ENCODE data around the gene TPCN1. TPM values are rescaled to one million over a fixed set of nuclear protein-coding genes. Genes with fewer than 3 reads are reported as not detected.
A peak's percentile ranks its signal among the peaks of the same experiment; 100 is the strongest.

TPCN1 gene
- total and polyA plus RNA-seq, 2 of the 13 experiments (the other 11 are each of a cell fraction or from before 2014, with no cell fraction given) = 8.0 to 26.8 TPM

- TF ChIP-seq ZNF598 (CRISPR knock-in tag; IDR thresholded peaks at IDR 0.05; ENCODE audit: borderline replicate concordance) (peak; percentile 81), MED13 (CRISPR knock-in tag; IDR thresholded peaks at IDR 0.05) (peak; percentile 78; the same call in 1 of the 2 replicates), ZNF329 (CRISPR knock-in tag; IDR thresholded peaks at IDR 0.05; ENCODE audit: low read depth) (peak; percentile 78), SMAD9 (CRISPR knock-in tag; IDR thresholded peaks at IDR 0.05) (no peak), ZNF160 (CRISPR knock-in tag; IDR thresholded peaks at IDR 0.05) (peak; percentile 29; the same call in 1 of the 2 replicates), ZNF781 (CRISPR knock-in tag; IDR thresholded peaks at IDR 0.05; ENCODE audit: borderline replicate concordance, not compliant biosample characterization) (peak; percentile 95), MYC (CRISPR knock-in tag; IDR thresholded peaks at IDR 0.05; ENCODE audit: borderline replicate concordance) (peak; percentile 93), SUZ12 (IDR thresholded peaks at IDR 0.05; ENCODE audit: low read depth, low read length) (no peak), ZNF235 (CRISPR knock-in tag; IDR thresholded peaks at IDR 0.05; ENCODE audit: borderline replicate concordance) (peak; percentile 40; the same call in 1 of the 2 replicates), NR2F2 (IDR thresholded peaks at IDR 0.05; ENCODE audit: borderline replicate concordance, low read depth) (no peak), CHD2 (IDR thresholded peaks at IDR 0.05; ENCODE audit: low read depth, low read length) (no peak), ZNF441 (CRISPR knock-in tag; IDR thresholded peaks at IDR 0.05; ENCODE audit: borderline replicate concordance) (no peak), ZFX (CRISPR knock-in tag; IDR thresholded peaks at IDR 0.05; ENCODE audit: low read depth) (peak; percentile 97), ZNF543 (CRISPR knock-in tag; IDR thresholded peaks at IDR 0.05) (peak; percentile 75; the same call in 1 of the 2 replicates), CC2D1A (CRISPR knock-in tag; IDR thresholded peaks at IDR 0.05) (no peak), MAX (IDR thresholded peaks at IDR 0.05) (peak; percentile 88), PCBP1 (IDR thresholded peaks at IDR 0.05; ENCODE audit: borderline replicate concordance, low read depth, low read length) (no peak), SAP130 (CRISPR knock-in tag; IDR thresholded peaks at IDR 0.05; ENCODE audit: low read depth) (peak; percentile 88), ZNF788 (CRISPR knock-in tag; IDR thresholded peaks at IDR 0.05; ENCODE audit: borderline replicate concordance) (peak; percentile 56), ZNF142 (CRISPR knock-in tag; IDR thresholded peaks at IDR 0.05) (peak; percentile 44; the same call in 1 of the 2 replicates), ZZZ3 (CRISPR knock-in tag; IDR thresholded peaks at IDR 0.05; ENCODE audit: borderline replicate concordance) (peak; percentile 87), ZNF460 (CRISPR knock-in tag; IDR thresholded peaks at IDR 0.05; ENCODE audit: borderline replicate concordance) (no peak; the same call in 1 of the 2 replicates), BATF2 (CRISPR knock-in tag; IDR thresholded peaks at IDR 0.05) (0 out of 2 replicates have a peak, but pooled peaks have one; percentile 85), PTBP1 (IDR thresholded peaks at IDR 0.05; ENCODE audit: low read depth, low read length, poor library complexity, severe bottlenecking) (peak; percentile 17)
Observed at GRCh38 chr12:113185180-113186032, 35.9 kb upstream of the TPCN1 start, which contains the start of the genes DDX54 and RITA1 (continued).
